Sigmoid colon (tissue), 7 donors: ENCODE results near the gene ZFAND6. TPM values are rescaled to one million over a fixed set of nuclear protein-coding genes. Genes with fewer than 3 reads are reported as not detected.

ENCODE experiments used
- DNase-seq: peaks from one replicate; pipeline ENCODE4 v3.0.0-alpha.2; 2019
- H3K27ac ChIP-seq, 4 donors: fragments of 200-600 bp; sonication (generic); one replicate each; pipeline ENCODE4 v1.5.1; 2016 to 2019; ENCODE audit warnings: mild to moderate bottlenecking in 1 of 4
- H3K27me3 ChIP-seq, 3 donors: fragments of 200-600 bp; sonication (generic); one replicate each; pipeline ENCODE4 v1.5.1; 2019; ENCODE audit warnings: mild to moderate bottlenecking in 1 of 3
- H3K36me3 ChIP-seq, 4 donors: fragments of 200-600 bp; sonication (generic); one replicate each; pipeline ENCODE4 v1.5.1; 2016 to 2019
- H3K4me1 ChIP-seq, 4 donors: fragments of 200-600 bp; sonication (generic); one replicate each; pipeline ENCODE4 v1.5.1; 2017 to 2019
- H3K4me3 ChIP-seq, 4 donors: fragments of 200-600 bp; sonication (generic); one replicate each; pipeline ENCODE4 v1.5.1; 2017 to 2019; ENCODE audit warnings: mild to moderate bottlenecking in 2 of 4, moderate library complexity in 1 of 4
- H3K9me3 ChIP-seq, 4 donors: fragments of 200-600 bp in 3 of 4; sonication (generic) in 3 of 4; one replicate each; pipeline versions ENCODE4 v1.5.1 to v1.6.1; 2013 to 2019
- EP300 ChIP-seq, 4 donors: sonication (generic); formaldehyde crosslinking; IDR thresholded peaks; one replicate each; pipeline ENCODE4 v1.6.1; 2017; ENCODE audit warnings: antibody characterized with exemption in 4 of 4
- POLR2A ChIP-seq, 2 donors: fragments of 450-650 bp; IDR thresholded peaks; one replicate each; pipeline ENCODE4 v1.6.1; 2016; ENCODE audit warnings: antibody characterized with exemption in 2 of 2, mild to moderate bottlenecking in 2 of 2, moderate library complexity in 2 of 2
- POLR2AphosphoS5 ChIP-seq, 4 donors: sonication (generic); formaldehyde crosslinking; IDR thresholded peaks; one replicate each; pipeline ENCODE4 v1.6.1; 2017; ENCODE audit warnings: antibody characterized with exemption in 4 of 4
- WGBS, 2 donors: extraction: QIAGEN DNeasy Blood & Tissue Kit; methylation state at CpG; one replicate each; pipeline ENCODE4 v1.1.7; 2013; 5-methylcytosine and 5-hydroxymethylcytosine counted together
- intact Hi-C: fragments of 100-400 bp; cut with DNase I; formaldehyde crosslinking; loops from one replicate; pipeline ENCODE4 v1.15.1; 2023
- polyA plus RNA-seq, 3 donors: library from polyadenylated mRNA; stranded (reverse); fragments of 200-250 nt; gene quantifications; one replicate each; pipeline ENCODE4 v1.2.3, GENCODE V29; 2013
- total RNA-seq, 4 donors: library from RNA; depleted of rRNA; stranded (reverse); fragments of >200 nt; gene quantifications; one replicate each; pipeline ENCODE4 v1.1.0, GENCODE V29; 2016
- TF ChIP-seq, protein P1 (sequence below), 4 experiments: fragments of 450-650 bp in 3 of 4; fragments of 200-600 bp in 1 of 4; IDR thresholded peaks; one replicate each; pipeline ENCODE4 v1.5.1; 2016 to 2019; ENCODE audit warnings: antibody characterized with exemption in 4 of 4, mild to moderate bottlenecking in 3 of 4, moderate library complexity in 2 of 4
- donor health status: healthy with polysubstance abuse.
- donor health status: Bipolar disorder and iron deficiency.
- donor health status: healthy.

The ZFAND6 gene
- total and polyA plus RNA-seq, 7 donors: 65.8 to 188 (median 138) TPM

- H3K27ac ChIP-seq: no peak overlapping the region
- H3K4me1 ChIP-seq: no peaks in the 10 kb centered on the region
- no peaks in the 10 kb centered on the region for H3K9me3 ChIP-seq
- no peaks in the 10 kb centered on the region for H3K27me3 ChIP-seq
- intact Hi-C loops: no loop called here
- no peak for TF ChIP-seq POLR2AphosphoS5 (IDR thresholded peaks at IDR 0.05)
- no peak for TF ChIP-seq EP300 (IDR thresholded peaks at IDR 0.05)
- no peak for DNase-seq
- H3K4me3 ChIP-seq: no peak overlapping the region
- peaks cover 0 to 50% (median 7%) of the 10 kb centered on the region in 4 donors for H3K36me3 ChIP-seq
- 93 to 95% methylated on average over 3 of the region's 3 CpGs for WGBS, 2 donors
Measured at GRCh38 chr15:80132382-80132781, 72.9 kb downstream of the ZFAND6 start.

DNA sequence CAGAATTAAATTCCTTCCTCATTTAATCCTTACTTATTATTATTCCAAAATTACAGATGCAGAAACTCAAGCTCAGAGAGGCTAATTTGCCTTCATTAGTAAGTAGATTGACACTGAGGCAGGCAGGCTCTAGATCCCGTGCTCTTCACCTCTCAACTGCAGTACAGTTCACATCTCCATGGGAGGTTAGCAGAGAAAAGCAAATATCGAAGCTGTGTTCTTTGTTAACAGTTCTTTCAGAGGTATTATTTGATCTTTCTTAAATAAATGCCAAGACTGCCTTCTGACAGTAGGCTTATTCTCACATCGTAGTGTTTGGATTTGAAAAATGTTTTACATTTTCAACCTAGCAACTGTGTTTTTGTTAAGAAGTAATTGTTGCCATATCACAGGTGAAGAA, 77.4 kb downstream of the ZFAND6 start:
- no peak for DNase-seq
- H3K4me1 ChIP-seq: no peaks in the 10 kb centered on the region
- H3K27me3 ChIP-seq: no peaks in the 10 kb centered on the region
- no peak overlapping the region for H3K4me3 ChIP-seq
- no peaks in the 10 kb centered on the region for H3K9me3 ChIP-seq
- H3K27ac ChIP-seq: no peak overlapping the region
- intact Hi-C loops: no loop called here
- no peak for TF ChIP-seq POLR2AphosphoS5 (IDR thresholded peaks at IDR 0.05)
- no peak for TF ChIP-seq EP300 (IDR thresholded peaks at IDR 0.05)
- TF ChIP-seq, protein P1, sequence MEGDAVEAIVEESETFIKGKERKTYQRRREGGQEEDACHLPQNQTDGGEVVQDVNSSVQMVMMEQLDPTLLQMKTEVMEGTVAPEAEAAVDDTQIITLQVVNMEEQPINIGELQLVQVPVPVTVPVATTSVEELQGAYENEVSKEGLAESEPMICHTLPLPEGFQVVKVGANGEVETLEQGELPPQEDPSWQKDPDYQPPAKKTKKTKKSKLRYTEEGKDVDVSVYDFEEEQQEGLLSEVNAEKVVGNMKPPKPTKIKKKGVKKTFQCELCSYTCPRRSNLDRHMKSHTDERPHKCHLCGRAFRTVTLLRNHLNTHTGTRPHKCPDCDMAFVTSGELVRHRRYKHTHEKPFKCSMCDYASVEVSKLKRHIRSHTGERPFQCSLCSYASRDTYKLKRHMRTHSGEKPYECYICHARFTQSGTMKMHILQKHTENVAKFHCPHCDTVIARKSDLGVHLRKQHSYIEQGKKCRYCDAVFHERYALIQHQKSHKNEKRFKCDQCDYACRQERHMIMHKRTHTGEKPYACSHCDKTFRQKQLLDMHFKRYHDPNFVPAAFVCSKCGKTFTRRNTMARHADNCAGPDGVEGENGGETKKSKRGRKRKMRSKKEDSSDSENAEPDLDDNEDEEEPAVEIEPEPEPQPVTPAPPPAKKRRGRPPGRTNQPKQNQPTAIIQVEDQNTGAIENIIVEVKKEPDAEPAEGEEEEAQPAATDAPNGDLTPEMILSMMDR (IDR thresholded peaks at IDR 0.05): no peak
- TF ChIP-seq POLR2A (IDR thresholded peaks at IDR 0.05): no peak
- H3K36me3 ChIP-seq: peaks cover 0 to 51% (median 5%) of the 10 kb centered on the region in 4 donors
- 88 to 94% methylated on average over 3 of the region's 3 CpGs for WGBS, 2 donors

- H3K9me3 ChIP-seq: no peaks in the 10 kb centered on the region
- intact Hi-C loops: no loop called here
- no peaks in the 10 kb centered on the region for H3K27me3 ChIP-seq
- WGBS, 2 donors: 89 to 91% methylated on average over 3 of the region's 3 CpGs
- H3K27ac ChIP-seq: no peak overlapping the region
- DNase-seq: no peak
- no peak overlapping the region for H3K4me3 ChIP-seq
- H3K36me3 ChIP-seq: peaks cover 0 to 34% (median 2%) of the 10 kb centered on the region in 4 donors
- no peaks in the 10 kb centered on the region for H3K4me1 ChIP-seq
- TF ChIP-seq POLR2AphosphoS5 (IDR thresholded peaks at IDR 0.05) (no peak), POLR2A (IDR thresholded peaks at IDR 0.05) (no peak), EP300 (IDR thresholded peaks at IDR 0.05) (no peak)
- TF ChIP-seq, protein P1 (IDR thresholded peaks at IDR 0.05): no peak
Measured at GRCh38 chr15:80138961-80139360, 79.5 kb downstream of the ZFAND6 start.

GRCh38 chr15:80140909-80141308, 81.4 kb downstream of the ZFAND6 start:
- Histone ChIP-seq H3K27ac (no peak overlapping the region), H3K27me3 (no peaks in the 10 kb centered on the region), H3K4me1 (no peaks in the 10 kb centered on the region), H3K36me3 (peaks cover 0 to 16% (median 0%) of the 10 kb centered on the region in 4 donors), H3K9me3 (no peaks in the 10 kb centered on the region), H3K4me3 (no peak overlapping the region)
- intact Hi-C loops: no loop called here
- TF ChIP-seq EP300 (IDR thresholded peaks at IDR 0.05): no peak
- TF ChIP-seq, protein P1 (IDR thresholded peaks at IDR 0.05): no peak
- no peak for TF ChIP-seq POLR2A (IDR thresholded peaks at IDR 0.05)
- TF ChIP-seq POLR2AphosphoS5 (IDR thresholded peaks at IDR 0.05): no peak
- no peak for DNase-seq
- 90 to 94% methylated on average over 4 of the region's 4 CpGs for WGBS, 2 donors

- 66 to 87% methylated on average over 5 of the region's 5 CpGs for WGBS, 2 donors
- DNase-seq: no peak
- Histone ChIP-seq H3K27ac (no peak overlapping the region), H3K4me3 (no peak overlapping the region), H3K27me3 (no peaks in the 10 kb centered on the region), H3K9me3 (no peaks in the 10 kb centered on the region), H3K4me1 (no peaks in the 10 kb centered on the region), H3K36me3 (peaks cover 0 to 10% (median 0%) of the 10 kb centered on the region in 4 donors)
- no peak for TF ChIP-seq POLR2A (IDR thresholded peaks at IDR 0.05)
- no peak for TF ChIP-seq POLR2AphosphoS5 (IDR thresholded peaks at IDR 0.05)
- TF ChIP-seq, protein P1 (IDR thresholded peaks at IDR 0.05): no peak
- TF ChIP-seq EP300 (IDR thresholded peaks at IDR 0.05): no peak
- intact Hi-C loops: no loop called here
Measured at GRCh38 chr15:80141916-80142598, 82.6 kb downstream of the ZFAND6 start.
